BE2C (cell line): Measurements from ENCODE around the gene NFKBIB.

ENCODE experiments used
- DNase-seq: peaks from one replicate; pipeline ENCODE4 v3.0.0-alpha.2; 2020
- H3K27me3 ChIP-seq: fragments of 250-450 bp; sonication (Bioruptor Pico); 2 replicates; pipeline ENCODE4 v1.5.1; 2020; ENCODE audit warnings: mild to moderate bottlenecking
- H3K36me3 ChIP-seq: fragments of 250-450 bp; sonication (Bioruptor Pico); 2 replicates; pipeline ENCODE4 v1.5.1; 2020; ENCODE audit warnings: mild to moderate bottlenecking
- H3K4me1 ChIP-seq: fragments of 250-450 bp; sonication (Bioruptor Pico); 2 replicates; pipeline ENCODE4 v1.5.1; 2020
- H3K4me3 ChIP-seq: 2 replicates; pipeline ENCODE4 v1.5.1; 2011; ENCODE audit warnings: low read depth, low read length
- H3K9me3 ChIP-seq: fragments of 250-450 bp; sonication (Bioruptor Pico); 2 replicates; pipeline ENCODE4 v1.5.1; 2020
- TF ChIP-seq, protein P1 (sequence below): IDR thresholded peaks from 2 replicates; pipeline ENCODE4 v1.5.1; 2012; ENCODE audit warnings: mild to moderate bottlenecking, low read depth, low read length

NFKBIB gene

DNA sequence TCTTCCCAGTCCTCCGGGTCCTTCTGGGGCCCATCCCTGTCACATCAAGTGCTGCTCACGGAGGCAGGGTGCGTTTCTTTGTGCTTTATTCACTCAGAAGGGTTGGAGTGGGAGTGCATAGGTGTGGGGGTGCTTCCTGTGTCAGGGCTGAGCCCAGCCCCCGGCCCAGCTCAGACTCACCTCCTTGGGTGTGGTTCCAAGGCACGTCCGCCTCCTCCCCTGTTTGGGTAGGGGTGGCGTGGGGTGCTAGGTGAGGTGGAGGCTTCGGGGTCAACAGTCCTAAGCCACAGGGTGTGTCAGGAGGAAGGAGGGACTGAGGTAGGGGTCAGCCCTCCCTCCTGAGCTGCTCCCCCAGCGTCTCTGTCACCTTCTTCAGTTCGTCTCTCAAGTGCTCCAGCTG lies 9.1 kb downstream of the NFKBIB start:
- H3K36me3 ChIP-seq, result peaks cover 22% of the 10 kb centered on the region
- H3K4me1 ChIP-seq, result no peaks in the 10 kb centered on the region
- TF ChIP-seq, protein P1, sequence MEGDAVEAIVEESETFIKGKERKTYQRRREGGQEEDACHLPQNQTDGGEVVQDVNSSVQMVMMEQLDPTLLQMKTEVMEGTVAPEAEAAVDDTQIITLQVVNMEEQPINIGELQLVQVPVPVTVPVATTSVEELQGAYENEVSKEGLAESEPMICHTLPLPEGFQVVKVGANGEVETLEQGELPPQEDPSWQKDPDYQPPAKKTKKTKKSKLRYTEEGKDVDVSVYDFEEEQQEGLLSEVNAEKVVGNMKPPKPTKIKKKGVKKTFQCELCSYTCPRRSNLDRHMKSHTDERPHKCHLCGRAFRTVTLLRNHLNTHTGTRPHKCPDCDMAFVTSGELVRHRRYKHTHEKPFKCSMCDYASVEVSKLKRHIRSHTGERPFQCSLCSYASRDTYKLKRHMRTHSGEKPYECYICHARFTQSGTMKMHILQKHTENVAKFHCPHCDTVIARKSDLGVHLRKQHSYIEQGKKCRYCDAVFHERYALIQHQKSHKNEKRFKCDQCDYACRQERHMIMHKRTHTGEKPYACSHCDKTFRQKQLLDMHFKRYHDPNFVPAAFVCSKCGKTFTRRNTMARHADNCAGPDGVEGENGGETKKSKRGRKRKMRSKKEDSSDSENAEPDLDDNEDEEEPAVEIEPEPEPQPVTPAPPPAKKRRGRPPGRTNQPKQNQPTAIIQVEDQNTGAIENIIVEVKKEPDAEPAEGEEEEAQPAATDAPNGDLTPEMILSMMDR, result no peak
- H3K27me3 ChIP-seq, result no peaks in the 10 kb centered on the region
- H3K4me3 ChIP-seq, result no peak overlapping the region
- no peaks in the 10 kb centered on the region; the same call in 1 of the 2 replicates for H3K9me3 ChIP-seq
- DNase-seq, result no peak

DNA sequence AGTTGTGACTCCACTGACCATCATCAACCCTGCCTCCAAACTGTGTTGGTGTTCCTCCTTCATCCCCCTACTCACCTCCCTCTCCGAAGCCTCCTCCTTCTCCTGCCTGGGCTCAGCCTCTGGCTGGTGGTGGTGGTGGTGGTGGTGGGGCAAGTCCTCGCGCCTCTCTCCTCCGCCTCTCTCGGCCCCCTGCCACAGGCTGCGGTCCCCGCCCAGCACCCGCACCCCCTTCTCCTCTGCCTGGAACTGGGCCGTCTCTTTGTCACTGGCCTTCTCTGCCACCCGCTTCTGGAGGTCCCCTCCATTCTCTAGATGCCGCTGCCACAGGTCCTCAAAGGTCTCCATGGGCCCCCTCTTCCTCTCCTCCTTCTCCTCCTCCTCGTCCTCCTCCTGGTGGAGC lies 10.7 kb downstream of the NFKBIB start:
- H3K9me3 ChIP-seq, result no peaks in the 10 kb centered on the region; the same call in 1 of the 2 replicates
- H3K27me3 ChIP-seq, result no peaks in the 10 kb centered on the region
- TF ChIP-seq, protein P1, result no peak
- H3K4me1 ChIP-seq, result no peaks in the 10 kb centered on the region
- no peak for DNase-seq
- no peak overlapping the region for H3K4me3 ChIP-seq
- H3K36me3 ChIP-seq, result peaks cover 15% of the 10 kb centered on the region

DNA sequence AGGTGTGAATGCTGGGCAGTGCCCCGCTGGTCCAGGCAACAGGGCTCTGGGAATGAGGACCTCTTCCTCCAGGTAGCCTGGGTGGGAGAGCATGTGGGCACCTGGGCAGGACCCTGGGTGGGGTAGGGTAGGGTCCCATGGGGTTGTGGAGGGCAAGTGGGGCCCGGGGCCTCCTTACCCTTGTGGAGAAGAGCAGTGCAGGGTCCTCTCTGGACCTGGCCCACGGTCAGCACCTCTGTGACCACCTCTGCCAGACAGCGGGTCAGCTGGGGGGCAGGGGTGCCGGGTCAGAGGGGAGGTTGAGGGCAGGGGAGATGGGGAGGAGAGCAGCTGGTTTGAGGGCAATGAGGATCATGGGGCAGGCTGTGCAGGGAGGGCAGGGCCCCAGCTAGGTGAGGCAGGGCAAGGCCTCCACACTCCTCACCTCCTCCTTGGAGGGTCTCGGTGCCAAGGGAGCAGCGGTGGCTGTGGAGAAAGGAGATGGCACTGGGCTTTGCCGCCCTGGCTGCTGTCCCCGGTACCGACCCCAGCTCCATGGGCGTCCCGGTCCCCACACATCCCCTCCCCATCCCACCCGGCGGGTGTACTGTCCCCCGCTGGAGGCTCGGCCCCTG lies 11.7 kb downstream of the NFKBIB start:
- no peak for DNase-seq
- no peak overlapping the region for H3K4me3 ChIP-seq
- no peaks in the 10 kb centered on the region for H3K27me3 ChIP-seq
- H3K9me3 ChIP-seq, result no peaks in the 10 kb centered on the region; the same call in 1 of the 2 replicates
- TF ChIP-seq, protein P1, result no peak
- peaks cover 12% of the 10 kb centered on the region for H3K36me3 ChIP-seq
- no peaks in the 10 kb centered on the region for H3K4me1 ChIP-seq

DNA sequence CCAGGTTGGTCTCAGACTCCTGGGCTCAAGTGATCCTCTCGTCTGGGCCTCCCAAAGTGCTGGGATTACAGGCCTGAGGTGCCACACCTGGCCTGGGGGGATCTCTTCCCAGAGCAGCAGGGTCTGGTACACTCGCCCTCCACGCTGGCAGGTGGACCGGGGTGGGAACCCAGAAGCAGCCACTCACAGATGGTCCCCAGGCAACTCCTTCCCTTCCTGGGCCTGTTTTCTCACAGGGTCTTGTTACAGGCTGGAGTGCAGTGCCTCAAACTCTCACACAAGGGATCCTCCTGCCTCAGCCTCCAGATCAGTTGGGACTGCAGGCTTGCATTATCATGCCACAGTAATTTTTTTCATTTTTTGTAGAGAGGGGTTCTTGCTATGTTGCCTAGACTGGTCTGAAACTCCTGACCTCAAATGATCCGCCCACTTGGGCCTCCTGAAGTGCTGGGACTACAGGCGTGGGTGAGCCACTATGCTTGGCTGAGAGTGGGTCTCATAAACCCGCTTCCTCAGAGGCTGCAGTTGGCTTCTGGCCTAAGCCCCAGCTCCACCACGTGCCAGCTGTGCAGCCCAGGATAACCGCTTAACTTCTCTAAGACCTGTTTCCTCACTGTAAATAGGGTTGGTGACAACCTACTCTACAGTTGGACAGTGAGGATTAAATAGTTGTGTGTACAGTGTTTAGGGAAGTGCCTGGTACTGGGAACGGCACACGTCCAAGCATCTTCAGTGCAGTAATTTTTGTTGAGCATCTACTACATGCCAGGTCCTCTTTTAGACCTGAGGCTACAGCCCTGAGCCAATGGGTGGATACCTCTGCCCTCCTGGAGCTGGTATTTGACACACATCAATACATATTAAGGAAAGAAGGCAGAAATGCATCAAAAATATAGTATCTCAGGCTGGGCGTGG lies 13.1 kb downstream of the NFKBIB start:
- Histone ChIP-seq H3K36me3 (no peaks in the 10 kb centered on the region), H3K4me3 (no peak overlapping the region), H3K9me3 (no peaks in the 10 kb centered on the region), H3K27me3 (no peaks in the 10 kb centered on the region), H3K4me1 (peaks cover 2% of the 10 kb centered on the region)
- TF ChIP-seq, protein P1, result no peak
- no peak for DNase-seq

DNA sequence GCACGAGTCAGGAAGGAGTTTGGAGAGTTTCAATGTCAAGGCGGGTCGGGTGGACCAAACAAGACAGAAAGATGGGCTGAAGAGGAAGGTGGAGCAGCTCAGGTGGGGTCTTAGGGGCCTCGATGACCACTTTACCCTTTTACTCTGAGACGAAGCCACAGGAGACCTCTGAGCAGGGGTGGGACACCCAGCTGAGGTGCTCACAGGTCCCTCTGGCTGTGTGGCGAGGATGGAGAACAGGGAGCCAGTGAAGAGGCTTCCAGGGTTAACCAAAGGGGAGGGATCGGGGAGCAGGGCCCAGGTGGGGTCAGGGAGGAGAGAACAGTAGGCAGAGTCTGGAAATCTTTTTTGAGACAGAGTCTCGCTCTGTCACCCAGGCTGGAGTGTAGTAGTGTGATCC lies 14.2 kb downstream of the NFKBIB start:
- no peak for DNase-seq
- no peaks in the 10 kb centered on the region for H3K27me3 ChIP-seq
- TF ChIP-seq, protein P1, result no peak
- H3K9me3 ChIP-seq, result no peaks in the 10 kb centered on the region
- H3K4me1 ChIP-seq, result peaks cover 3% of the 10 kb centered on the region
- no peaks in the 10 kb centered on the region for H3K36me3 ChIP-seq
- H3K4me3 ChIP-seq, result no peak overlapping the region
